Putamen (tissue), 1 donor: ENCODE measurements around the gene TMBIM4.
"Not testable (repeated sequence)": the region's sequence is repeated elsewhere in the genome, so short reads cannot be mapped to it uniquely, and the experiment has no call there.

Experiments
- DNase-seq: peaks from one replicate; pipeline ENCODE4 v3.0.0-alpha.2; 2016; ENCODE audit warnings: low spot score

The TMBIM4 gene

GRCh38 chr12:66169221-66170170, at the start of gene TMBIM4:
Gene TMBIM4 (minus strand): TSS chr12:66169996. CDS start chr12:66169951, 45 bp downstream.
- DNase-seq = peak; percentile 89

- no peak for DNase-seq
Observed at GRCh38 chr12:66217342-66217917, 47.6 kb upstream of the TMBIM4 start.

GRCh38 chr12:66213011-66213410, 43.2 kb upstream of the TMBIM4 start:
- DNase-seq = not testable (repeated sequence)

GRCh38 chr12:66211573-66211972, 41.8 kb upstream of the TMBIM4 start:
- not testable (repeated sequence) for DNase-seq

GRCh38 chr12:66210840-66211239, 41.0 kb upstream of the TMBIM4 start:
- DNase-seq = no peak

GRCh38 chr12:66206141-66206540, 36.3 kb upstream of the TMBIM4 start:
- no peak for DNase-seq

- no peak for DNase-seq
Observed at GRCh38 chr12:66203820-66204219, 34.0 kb upstream of the TMBIM4 start.

- DNase-seq = no peak
Observed at GRCh38 chr12:66199831-66200509, 30.2 kb upstream of the TMBIM4 start.

GRCh38 chr12:66199141-66199540, 29.3 kb upstream of the TMBIM4 start:
- DNase-seq = no peak

GRCh38 chr12:66197495-66197921, 27.7 kb upstream of the TMBIM4 start:
- no peak for DNase-seq

- DNase-seq = no peak
Observed at GRCh38 chr12:66196806-66197205, 27.0 kb upstream of the TMBIM4 start.

GRCh38 chr12:66195242-66195641, 25.4 kb upstream of the TMBIM4 start:
- DNase-seq = no peak

GRCh38 chr12:66194122-66194521, 24.3 kb upstream of the TMBIM4 start:
- no peak for DNase-seq

- DNase-seq = no peak
Observed at GRCh38 chr12:66191547-66192126, 21.8 kb upstream of the TMBIM4 start.

- no peak for DNase-seq
Observed at GRCh38 chr12:66190519-66191370, 20.9 kb upstream of the TMBIM4 start.

GRCh38 chr12:66189889-66190288, 20.1 kb upstream of the TMBIM4 start:
- DNase-seq = no peak

- no peak for DNase-seq
Observed at GRCh38 chr12:66189486-66189843, 19.7 kb upstream of the TMBIM4 start.

- no peak for DNase-seq
Observed at GRCh38 chr12:66188584-66189485, 19.0 kb upstream of the TMBIM4 start, which contains the start of gene IRAK3. Gene IRAK3 (plus strand): TSS chr12:66189214. CDS start chr12:66189300, 86 bp downstream.

GRCh38 chr12:66187821-66188220, 18.0 kb upstream of the TMBIM4 start:
- DNase-seq = no peak

- no peak for DNase-seq
Observed at GRCh38 chr12:66187036-66187435, 17.2 kb upstream of the TMBIM4 start.
